ENCODE results near the gene LARGE1.

DNA sequence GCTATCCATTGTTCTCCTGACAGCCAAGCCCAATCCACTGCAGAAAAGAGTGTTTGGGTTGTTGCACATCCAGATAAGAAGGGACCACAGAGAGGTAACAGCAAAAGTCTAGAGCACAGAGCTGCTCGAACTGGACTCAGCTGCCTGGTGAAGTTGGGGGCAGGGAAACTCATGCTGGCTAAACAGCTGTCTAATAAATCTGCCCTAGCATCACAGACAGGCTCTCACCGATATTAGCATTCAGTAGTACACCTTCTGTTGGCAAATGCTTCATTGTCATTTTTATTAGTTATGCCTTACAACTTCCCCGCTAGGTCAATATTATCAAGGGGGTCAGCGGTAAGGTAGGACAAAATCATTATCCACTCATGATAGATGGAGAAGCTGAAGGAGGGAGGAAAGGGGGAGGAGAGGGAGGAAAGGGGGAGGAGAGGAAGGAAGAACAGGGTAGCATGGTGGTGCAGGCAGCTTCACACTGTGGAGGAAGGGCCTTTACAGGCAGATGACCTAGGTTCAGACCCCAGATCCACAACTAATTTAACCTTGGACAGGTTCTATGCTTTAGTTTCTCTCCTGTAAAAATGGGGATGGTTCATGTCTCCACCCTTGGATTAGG is 102.7 kb downstream of the LARGE1 start:
- TF ChIP-seq POLR2A (IDR thresholded peaks at IDR 0.05), result no peak
- no peak for TF ChIP-seq CTCF (IDR thresholded peaks at IDR 0.05)
- no peak for TF ChIP-seq EP300 (IDR thresholded peaks at IDR 0.05)

All from tibial nerve (tissue), 4 donors.